Cerebellar cortex (tissue), 1 donor: Measurements from ENCODE around the gene PPP1R12B.

Source experiments
- DNase-seq: peaks from one replicate; pipeline ENCODE4 v3.0.0-alpha.2; 2015; ENCODE audit warnings: low spot score

PPP1R12B gene

DNA sequence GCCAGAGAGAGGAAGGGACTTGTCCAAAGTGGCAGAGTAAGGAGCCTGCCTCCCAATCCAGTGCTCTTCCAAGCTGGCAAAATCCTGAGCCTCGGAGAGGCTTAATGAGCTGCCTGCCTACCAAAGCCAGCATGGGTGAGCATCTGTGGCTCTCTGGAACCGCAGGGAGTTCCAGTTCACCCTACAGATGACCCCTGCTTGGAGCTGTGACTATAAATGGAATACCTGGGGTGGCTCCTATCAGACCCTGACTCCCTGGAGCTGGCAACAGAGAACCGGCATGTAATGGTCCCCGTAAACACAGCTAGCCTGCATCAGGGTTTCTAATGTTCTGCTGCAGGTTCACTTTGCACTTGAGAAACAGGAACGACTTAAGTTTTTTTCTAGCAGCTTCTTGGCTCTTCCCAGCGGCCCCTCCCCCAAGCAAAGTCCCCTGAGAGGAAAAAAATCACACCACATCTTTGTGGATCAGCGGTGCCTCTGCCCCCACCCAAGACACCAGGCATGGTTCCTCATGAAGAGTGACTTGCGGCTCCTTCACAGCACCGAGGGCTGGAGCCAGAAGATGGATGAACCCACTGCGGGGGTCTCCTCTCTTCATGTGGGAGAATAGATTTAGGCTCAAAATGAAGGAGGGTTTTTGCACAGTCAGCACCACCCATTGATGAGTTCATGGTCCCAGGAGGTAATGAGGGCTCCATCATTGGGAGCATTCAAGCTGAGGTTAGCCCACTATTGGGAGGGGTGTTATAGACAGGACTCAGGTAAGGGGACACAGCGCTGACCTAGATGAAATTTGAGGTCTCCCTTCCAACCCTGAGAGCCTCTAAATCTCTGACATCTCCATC lies 282.8 kb downstream of the PPP1R12B start:
- no peak for DNase-seq

- no peak for DNase-seq
Observed at GRCh38 chr1:202632241-202632640, 283.7 kb downstream of the PPP1R12B start.

DNA sequence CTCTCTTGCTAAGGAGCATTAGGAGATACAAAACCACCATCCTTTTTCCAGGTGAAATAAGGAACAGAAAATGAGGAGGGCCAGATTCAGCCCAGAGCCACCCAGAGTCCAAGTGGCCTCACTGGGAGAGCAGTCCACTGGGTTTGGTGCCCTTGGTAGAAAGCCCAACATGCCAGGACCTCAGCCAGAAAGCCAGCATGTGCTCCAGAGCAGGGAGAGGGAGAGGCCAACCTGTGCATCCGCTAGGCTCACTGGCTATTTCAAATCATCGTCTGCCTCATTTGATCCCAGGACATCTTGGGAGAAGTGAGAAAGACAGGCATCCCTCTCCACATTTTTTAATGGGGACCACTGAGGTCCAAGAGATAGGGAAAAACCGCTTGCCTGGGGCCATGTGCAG lies 287.7 kb downstream of the PPP1R12B start:
- DNase-seq: peak; percentile 72

DNA sequence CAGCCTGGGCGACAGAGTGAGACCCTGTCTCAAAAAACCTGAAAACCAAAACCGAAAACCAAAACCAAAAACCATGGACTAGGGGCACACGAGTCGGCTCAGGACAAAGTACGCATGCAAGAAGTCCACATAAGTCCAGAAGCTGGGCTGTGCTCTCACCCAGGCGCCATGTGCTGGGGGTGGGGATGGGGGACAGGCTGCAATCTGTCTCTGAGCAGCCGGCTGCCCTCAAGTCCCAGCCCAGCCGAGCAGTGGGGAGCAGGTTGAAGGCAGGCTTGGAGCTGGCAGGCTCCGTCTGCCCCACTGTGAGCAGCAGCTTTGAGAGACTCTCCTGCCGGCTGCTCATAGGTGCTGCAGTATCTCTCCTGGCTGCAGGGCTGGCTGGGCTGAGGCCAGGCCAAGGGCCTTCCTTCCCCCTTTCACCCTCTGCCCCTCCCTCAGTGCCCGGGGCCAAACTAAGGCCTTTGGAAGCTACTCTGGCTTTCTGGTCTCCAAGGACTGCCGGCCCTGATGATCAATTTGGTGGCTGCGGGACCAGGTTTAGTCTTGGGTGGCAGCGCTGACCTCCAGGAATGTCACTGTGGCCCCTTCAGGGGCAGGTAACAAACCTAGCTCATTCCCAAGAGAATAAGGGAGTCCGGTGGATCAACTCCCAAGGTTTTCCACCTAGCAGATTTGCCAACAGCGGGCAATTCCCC lies 289.0 kb downstream of the PPP1R12B start:
- peak; percentile 86 for DNase-seq

DNA sequence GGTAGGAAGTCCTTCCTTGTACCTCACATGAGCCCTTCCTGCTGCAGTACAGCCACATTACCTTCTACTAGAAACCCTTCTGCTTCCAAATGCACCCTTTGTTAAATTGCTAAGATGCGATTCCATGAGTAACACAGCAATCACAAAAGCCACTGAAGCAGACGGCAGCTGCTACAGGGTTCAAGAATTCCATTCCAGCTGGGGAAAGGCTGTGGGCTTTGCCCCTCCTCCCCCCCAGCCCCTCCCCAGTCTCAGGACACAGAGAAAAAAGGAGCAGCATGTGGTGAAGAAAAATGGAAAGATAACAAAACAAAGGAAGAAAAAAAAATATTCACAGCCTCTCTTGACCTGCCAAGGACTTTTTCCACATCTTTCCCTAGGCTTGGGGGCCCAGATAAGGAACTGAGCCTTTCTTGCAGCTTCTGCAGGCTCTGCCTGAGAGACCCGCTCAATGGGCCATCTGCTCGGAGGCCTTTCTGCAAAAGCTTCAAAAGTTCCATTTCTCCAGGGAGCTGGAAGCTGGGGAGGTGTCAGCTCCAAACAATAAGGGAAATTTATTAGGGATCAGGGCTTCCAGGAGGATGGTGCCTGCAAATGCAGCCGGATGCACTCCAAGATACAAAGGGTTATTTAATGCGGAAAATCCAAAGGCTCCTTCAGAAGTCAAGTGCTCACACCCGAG lies 289.7 kb downstream of the PPP1R12B start:
- no peak for DNase-seq

DNA sequence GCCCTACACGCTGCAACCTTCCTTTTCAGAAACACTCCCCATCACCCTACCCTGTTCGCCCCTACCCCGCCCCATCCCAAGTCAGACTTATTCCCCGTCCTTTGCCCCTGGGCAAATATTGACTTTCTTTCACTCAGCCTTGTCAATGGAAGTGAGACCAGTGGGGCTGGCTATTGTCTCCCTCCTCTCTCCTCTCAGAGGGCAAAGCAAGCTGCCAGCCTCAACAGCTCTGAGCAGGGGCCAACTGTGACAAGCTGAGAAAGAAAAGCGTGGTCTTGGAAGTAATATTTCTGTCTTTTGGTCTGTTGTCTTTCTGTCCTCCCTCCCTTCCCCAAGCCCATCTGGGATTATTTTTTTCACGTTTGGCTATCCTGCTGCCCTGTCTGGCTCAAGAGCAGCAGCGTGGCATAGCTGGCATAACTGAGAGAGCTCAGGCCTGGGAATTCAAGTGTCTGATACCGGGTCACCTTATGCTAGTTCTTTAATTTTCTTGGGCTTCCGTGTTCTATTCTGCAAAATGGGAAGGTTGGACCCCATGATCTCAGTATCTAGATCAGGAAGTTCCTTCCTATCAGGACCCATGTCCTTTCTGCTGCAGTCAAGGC lies 290.3 kb downstream of the PPP1R12B start:
- DNase-seq: peak; percentile 86

- DNase-seq: no peak
Observed at GRCh38 chr1:202639500-202639899, 291.0 kb downstream of the PPP1R12B start.

- DNase-seq: no peak
Observed at GRCh38 chr1:202642212-202642611, 293.7 kb downstream of the PPP1R12B start.
